Left lung (tissue), 10 donors: Measurements from ENCODE around the gene PKIG. TPM values are rescaled to one million over a fixed set of nuclear protein-coding genes. Genes with fewer than 3 reads are reported as not detected.

ENCODE experiments used
- ATAC-seq: fragments of 200-7000 bp; cut with Tn5 transposase; one replicate; pipeline ENCODE4 v1.9.1; 2020; ENCODE audit warnings: moderate library complexity
- DNase-seq, 4 donors: peaks; one replicate each; pipeline ENCODE4 v3.0.0-alpha.2; 2013 to 2020
- H3K27ac ChIP-seq, 2 donors: fragments of 200-600 bp; sonication (generic) in 1 of 2; one replicate each; pipeline versions ENCODE4 v1.5.0 to v1.8.0; 2020 to 2021
- H3K27me3 ChIP-seq, 2 donors: fragments of 200-600 bp; sonication (generic) in 1 of 2; one replicate each; pipeline versions ENCODE4 v1.5.0 to v1.8.0; 2020 to 2021
- H3K36me3 ChIP-seq, 2 donors: fragments of 200-600 bp; sonication (generic) in 1 of 2; one replicate each; pipeline versions ENCODE4 v1.5.0 to v1.8.0; 2020 to 2021
- H3K4me1 ChIP-seq, 2 donors: fragments of 200-600 bp; one replicate each; pipeline ENCODE4 v1.8.0; 2021
- H3K4me3 ChIP-seq, 2 donors: fragments of 200-600 bp; sonication (generic) in 1 of 2; one replicate each; pipeline versions ENCODE4 v1.5.0 to v1.8.0; 2020 to 2021; ENCODE audit warnings: mild to moderate bottlenecking in 1 of 2
- H3K9me3 ChIP-seq, 2 donors: fragments of 200-600 bp; sonication (generic) in 1 of 2; one replicate each; pipeline versions ENCODE4 v1.5.0 to v1.8.0; 2020 to 2021
- intact Hi-C, 2 donors: fragments of 100-400 bp; cut with DNase I; formaldehyde crosslinking; loops; one replicate each; pipeline versions ENCODE4 v1.11.2 to v1.14.2; 2022
- polyA plus RNA-seq, 6 donors: library from polyadenylated mRNA; unstranded; fragments of 120-200 nt; gene quantifications; one replicate each; pipeline ENCODE4 v1.2.1, GENCODE V29; 2013; ENCODE audit not compliant: insufficient read length in 6 of 6
- total RNA-seq, 2 donors: library from RNA; stranded (reverse); fragmentation: NEBNext Ultra II Directional; extraction: Animal tissue kit (Norgen Biotek cat#: 25700); gene quantifications; one replicate each; pipeline ENCODE4 v1.2.1, GENCODE V29; 2021
- TF ChIP-seq, protein P1 (sequence below), 2 donors: fragments of 200-600 bp; sonication (generic) in 1 of 2; IDR thresholded peaks; one replicate each; pipeline versions ENCODE4 v1.5.0 to v1.8.0; 2021; ENCODE audit warnings: antibody characterized with exemption in 2 of 2
- donor health status: DM: no; HTN: yes; CAD: no.
- donor health status: DM: no; HTN: no; CAD: no.

The PKIG gene
- total and polyA plus RNA-seq, 8 donors: 40.1 to 67.7 (median 55.2) TPM

GRCh38 chr20:44648579-44648978, 66.2 kb downstream of the PKIG start:
- H3K9me3 ChIP-seq: no peaks in the 10 kb centered on the region
- H3K27me3 ChIP-seq: no peaks in the 10 kb centered on the region
- no peaks in the 10 kb centered on the region for H3K36me3 ChIP-seq
- TF ChIP-seq, protein P1, sequence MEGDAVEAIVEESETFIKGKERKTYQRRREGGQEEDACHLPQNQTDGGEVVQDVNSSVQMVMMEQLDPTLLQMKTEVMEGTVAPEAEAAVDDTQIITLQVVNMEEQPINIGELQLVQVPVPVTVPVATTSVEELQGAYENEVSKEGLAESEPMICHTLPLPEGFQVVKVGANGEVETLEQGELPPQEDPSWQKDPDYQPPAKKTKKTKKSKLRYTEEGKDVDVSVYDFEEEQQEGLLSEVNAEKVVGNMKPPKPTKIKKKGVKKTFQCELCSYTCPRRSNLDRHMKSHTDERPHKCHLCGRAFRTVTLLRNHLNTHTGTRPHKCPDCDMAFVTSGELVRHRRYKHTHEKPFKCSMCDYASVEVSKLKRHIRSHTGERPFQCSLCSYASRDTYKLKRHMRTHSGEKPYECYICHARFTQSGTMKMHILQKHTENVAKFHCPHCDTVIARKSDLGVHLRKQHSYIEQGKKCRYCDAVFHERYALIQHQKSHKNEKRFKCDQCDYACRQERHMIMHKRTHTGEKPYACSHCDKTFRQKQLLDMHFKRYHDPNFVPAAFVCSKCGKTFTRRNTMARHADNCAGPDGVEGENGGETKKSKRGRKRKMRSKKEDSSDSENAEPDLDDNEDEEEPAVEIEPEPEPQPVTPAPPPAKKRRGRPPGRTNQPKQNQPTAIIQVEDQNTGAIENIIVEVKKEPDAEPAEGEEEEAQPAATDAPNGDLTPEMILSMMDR (IDR thresholded peaks at IDR 0.05): no peak
- DNase-seq: no peak
- H3K4me3 ChIP-seq: no peak overlapping the region
- ATAC-seq: no peak
- no peak overlapping the region for H3K27ac ChIP-seq
- H3K4me1 ChIP-seq: peaks cover 18 to 93% of the 10 kb centered on the region in 2 donors
- intact Hi-C loops: no loop called here

- Histone ChIP-seq H3K27me3 (no peaks in the 10 kb centered on the region), H3K4me3 (peak overlapping the region in 1 of 2 donors; percentile 71), H3K27ac (peak overlapping the region in 1 of 2 donors; percentile 5), H3K4me1 (peaks cover 14 to 88% of the 10 kb centered on the region in 2 donors), H3K36me3 (no peaks in the 10 kb centered on the region), H3K9me3 (no peaks in the 10 kb centered on the region)
- ATAC-seq: no peak
- TF ChIP-seq, protein P1 (IDR thresholded peaks at IDR 0.05): no peak
- no peak for DNase-seq
- intact Hi-C loops: no loop called here
Measured at GRCh38 chr20:44649126-44649525, 66.7 kb downstream of the PKIG start.

DNA sequence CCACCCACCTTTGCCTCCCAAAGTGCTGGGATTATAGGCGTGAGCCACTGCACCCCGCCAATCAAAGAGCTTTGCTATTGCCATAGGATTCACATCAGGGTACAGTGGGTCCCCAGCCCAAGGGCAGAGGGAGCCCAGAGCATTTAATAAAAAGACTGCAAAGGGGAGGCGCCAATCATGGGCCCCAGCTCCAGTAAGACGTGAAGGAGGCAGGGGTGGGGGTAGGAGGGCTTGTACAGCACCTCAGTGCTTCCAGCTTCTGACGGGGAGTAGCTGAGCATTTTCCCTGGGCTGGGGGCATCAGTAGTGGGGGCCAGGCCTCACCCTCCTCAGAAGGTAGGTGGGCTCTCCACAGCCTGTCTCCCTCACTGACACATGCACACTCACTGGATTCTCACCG, 67.6 kb downstream of the PKIG start:
- intact Hi-C loops: no loop called here
- no peaks in the 10 kb centered on the region for H3K27me3 ChIP-seq
- ATAC-seq: no peak
- peak overlapping the region in 1 of 2 donors; percentile 71 for H3K4me3 ChIP-seq
- H3K9me3 ChIP-seq: no peaks in the 10 kb centered on the region
- peak in 1 of 4 donors; percentile 10 for DNase-seq
- TF ChIP-seq, protein P1 (IDR thresholded peaks at IDR 0.05): no peak
- H3K4me1 ChIP-seq: peaks cover 9 to 80% of the 10 kb centered on the region in 2 donors
- H3K27ac ChIP-seq: no peak overlapping the region
- no peaks in the 10 kb centered on the region for H3K36me3 ChIP-seq

DNA sequence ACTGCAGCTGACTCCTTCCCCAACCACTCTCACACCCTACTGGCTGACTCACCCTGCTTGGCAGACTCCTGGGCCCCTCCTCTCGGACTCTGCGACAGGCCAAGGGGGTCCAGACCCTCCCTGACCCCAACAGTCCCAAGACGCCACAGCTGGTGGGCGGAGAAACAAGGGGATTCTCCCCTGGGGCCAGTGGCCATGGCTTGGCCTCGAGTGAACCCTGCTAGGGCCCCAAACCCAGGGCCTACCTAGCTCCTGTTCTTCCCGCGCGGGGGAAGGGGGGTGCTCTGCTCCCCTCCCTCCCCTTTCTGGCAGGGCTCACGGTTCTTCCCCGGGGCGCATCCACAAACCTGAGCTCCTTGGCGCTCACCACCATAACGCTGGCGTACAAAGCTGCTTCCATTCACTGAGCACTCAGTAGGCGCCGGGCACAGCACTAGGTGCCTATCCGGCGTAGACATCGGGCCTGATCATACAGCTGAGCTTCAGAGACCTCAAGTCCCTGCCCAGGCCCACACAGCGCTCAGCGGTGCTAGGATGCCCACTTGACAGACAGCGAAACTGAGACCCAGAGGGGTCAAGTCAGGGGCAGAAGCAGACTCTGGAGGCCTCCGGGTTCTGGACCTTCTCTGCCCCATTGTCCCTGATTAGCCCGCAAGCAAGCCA, 68.5 kb downstream of the PKIG start:
- Histone ChIP-seq H3K4me3 (peak overlapping the region; percentile 71 to 81), H3K27me3 (no peaks in the 10 kb centered on the region), H3K27ac (peak overlapping the region in 1 of 2 donors; percentile 84), H3K36me3 (no peaks in the 10 kb centered on the region), H3K9me3 (no peaks in the 10 kb centered on the region), H3K4me1 (peaks cover 9 to 70% of the 10 kb centered on the region in 2 donors)
- ATAC-seq: peak; percentile 2
- DNase-seq: peak in 1 of 4 donors; percentile 57
- TF ChIP-seq, protein P1 (IDR thresholded peaks at IDR 0.05): no peak
- intact Hi-C loops: no loop called here

DNA sequence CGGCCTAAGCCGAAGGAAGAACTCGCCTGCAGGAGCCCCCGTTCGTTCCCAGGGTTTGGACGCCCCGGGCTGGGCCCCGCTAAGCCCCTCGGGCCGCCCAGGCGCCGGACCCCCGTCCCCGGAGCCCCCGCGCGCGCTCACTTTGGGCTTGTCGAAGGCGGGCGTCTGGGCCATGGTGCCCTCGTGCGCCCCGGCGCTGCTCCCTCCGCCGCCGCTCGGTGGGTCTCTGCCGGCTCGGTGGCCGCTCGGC, 69.0 kb downstream of the PKIG start:
- Histone ChIP-seq H3K27ac (peak overlapping the region in 1 of 2 donors; percentile 84), H3K27me3 (no peaks in the 10 kb centered on the region), H3K9me3 (no peaks in the 10 kb centered on the region), H3K36me3 (no peaks in the 10 kb centered on the region), H3K4me3 (peak overlapping the region; percentile 71 to 81), H3K4me1 (peaks cover 8 to 66% of the 10 kb centered on the region in 2 donors)
- no peak for DNase-seq
- ATAC-seq: no peak
- TF ChIP-seq, protein P1 (IDR thresholded peaks at IDR 0.05): no peak
- intact Hi-C loops: no loop called here
